Right ventricle myocardium inferior (tissue), 1 donor: ENCODE results near the gene GORASP1. TPM values are rescaled to one million over a fixed set of nuclear protein-coding genes. Genes with fewer than 3 reads are reported as not detected.

Experiments used
- ATAC-seq: fragments of 200-7000 bp; cut with Tn5 transposase; one replicate; pipeline ENCODE4 v1.9.1; 2020; ENCODE audit warnings: mild to moderate bottlenecking, moderate library complexity
- DNase-seq: peaks from one replicate; pipeline ENCODE4 v3.0.0; 2021; ENCODE audit errors: missing footprints
- intact Hi-C: fragments of 100-400 bp; cut with DNase I; formaldehyde crosslinking; loops from one replicate; pipeline ENCODE4 v1.11.0; 2022
- total RNA-seq: library from RNA; stranded (reverse); fragmentation: NEBNext Ultra II Directional; extraction: Animal tissue kit (Norgen Biotek cat#: 25700); gene quantifications from one replicate; pipeline ENCODE4 v1.2.1, GENCODE V29; 2021
- donor health status: DM: no; HTN: yes; CAD: no; lungs with severe emphysema.

Gene GORASP1
- total RNA-seq, 1 donor from 2014 or later: 45.6 TPM

DNA sequence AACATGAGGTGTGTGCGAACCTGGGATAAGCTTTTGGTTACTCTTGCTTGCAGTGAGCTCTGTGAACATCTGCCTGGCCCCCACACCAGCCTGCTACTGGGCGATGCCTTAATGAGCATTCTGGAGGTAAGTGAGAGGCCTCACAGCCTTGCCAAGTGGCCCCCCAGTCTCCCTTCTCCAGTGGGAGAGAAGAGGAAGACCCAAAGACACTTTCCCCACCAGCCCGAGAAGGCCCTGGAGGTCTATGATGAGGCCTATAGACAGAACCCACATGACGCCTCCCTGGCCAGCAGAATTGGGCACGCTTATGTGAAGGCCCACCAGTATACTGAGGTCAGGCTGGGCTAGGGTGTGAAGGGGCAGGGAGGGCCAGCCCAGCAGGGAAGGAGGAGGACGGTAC is 22.6 kb upstream of the GORASP1 start:
- no peak for ATAC-seq
- DNase-seq: no peak
- intact Hi-C loops: no loop called here

- DNase-seq (no peak), ATAC-seq (no peak)
- intact Hi-C loops: loop anchor here (5.0 kb wide), 1 partner anchor 63 kb away; the partner anchor contains the start of gene XIRP1
Observed at GRCh38 chr3:39128951-39129350, 21.5 kb upstream of the GORASP1 start.

DNA sequence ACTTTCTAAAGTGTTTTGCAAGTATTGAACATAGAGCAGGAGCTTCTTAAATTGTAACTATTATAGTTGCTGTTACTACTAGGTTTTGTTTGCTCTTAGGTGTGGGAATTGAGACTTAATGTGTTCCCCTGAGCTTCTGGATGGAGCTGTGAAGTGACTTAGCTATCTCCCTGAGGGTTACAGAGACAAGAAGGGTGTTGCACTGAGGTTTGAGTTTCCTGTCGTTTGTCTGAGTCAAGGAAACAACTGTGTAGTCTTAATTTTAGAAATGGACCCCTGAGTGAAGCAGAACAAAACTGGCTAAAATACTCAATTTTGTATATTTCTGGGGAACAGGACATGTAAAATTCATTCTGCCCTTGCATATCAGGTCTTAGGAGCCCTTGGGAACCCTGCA is 20.5 kb upstream of the GORASP1 start:
- DNase-seq: no peak
- ATAC-seq: no peak
- intact Hi-C loops: loop anchor here (5.0 kb wide), 1 partner anchor 64 kb away; the partner anchor contains the start of gene XIRP1

DNA sequence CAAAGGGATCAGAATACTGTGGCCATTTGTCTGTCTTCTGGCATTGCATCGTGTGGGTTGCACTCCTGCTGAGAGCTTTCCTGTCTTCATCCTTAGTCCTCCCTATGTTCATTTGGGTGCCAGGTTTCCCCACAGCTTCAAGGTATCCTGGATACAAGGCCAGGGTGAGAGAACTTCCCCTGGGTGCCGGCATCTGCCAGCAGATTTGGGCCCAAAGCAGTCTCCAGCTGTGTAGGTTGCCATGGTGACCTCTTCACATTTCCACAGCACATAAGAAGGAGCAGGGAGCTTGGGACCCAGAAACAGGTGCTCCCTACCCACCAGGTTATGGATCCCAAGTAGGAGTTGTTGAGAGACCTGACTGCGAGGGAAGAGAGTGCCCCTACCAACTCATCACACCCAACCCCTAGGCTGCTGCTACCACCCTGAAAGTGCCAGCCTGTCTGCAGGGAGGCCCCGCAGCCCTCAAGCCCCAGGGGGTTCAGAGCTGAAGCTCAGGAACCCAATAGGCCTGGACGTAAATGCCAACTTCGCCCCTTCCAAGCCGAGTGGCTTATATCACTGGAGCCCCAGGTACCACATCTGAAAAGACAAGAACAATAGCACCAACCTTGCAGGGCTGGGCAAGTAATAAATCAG is 20.0 kb upstream of the GORASP1 start:
- intact Hi-C loops: loop anchor here (5.0 kb wide), 1 partner anchor 65 kb away; the partner anchor contains the start of gene XIRP1
- ATAC-seq: no peak
- DNase-seq: no peak

DNA sequence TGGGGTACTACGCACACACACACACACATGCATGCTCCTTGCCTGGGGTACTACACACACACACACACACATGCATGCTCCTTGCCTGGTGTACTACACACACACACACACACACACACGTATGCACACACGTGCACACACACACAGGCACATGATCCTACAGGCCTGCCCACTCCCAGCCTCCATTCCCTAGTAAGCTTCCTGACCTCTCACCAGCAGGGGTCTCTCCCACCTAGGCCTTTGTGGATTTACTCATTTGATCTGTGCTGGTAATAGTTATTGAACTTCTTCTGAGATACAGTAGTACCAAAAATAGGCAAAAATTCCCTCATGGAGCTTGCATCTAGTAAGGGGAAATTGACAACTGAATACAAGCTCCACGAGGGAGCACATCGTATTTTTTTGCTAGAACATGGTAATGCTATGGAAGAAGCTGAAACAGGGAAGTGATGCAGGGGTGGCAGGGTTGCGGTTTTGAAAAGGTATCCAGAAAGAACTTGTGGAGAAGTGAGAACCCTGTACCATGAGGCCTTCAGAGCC is 19.2 kb upstream of the GORASP1 start:
- DNase-seq: no peak
- ATAC-seq: no peak
- intact Hi-C loops: loop anchor here (1.0 to 5.0 kb wide), 3 partner anchors 66 to 166 kb away; partner anchors contain the start of gene XIRP1

DNA sequence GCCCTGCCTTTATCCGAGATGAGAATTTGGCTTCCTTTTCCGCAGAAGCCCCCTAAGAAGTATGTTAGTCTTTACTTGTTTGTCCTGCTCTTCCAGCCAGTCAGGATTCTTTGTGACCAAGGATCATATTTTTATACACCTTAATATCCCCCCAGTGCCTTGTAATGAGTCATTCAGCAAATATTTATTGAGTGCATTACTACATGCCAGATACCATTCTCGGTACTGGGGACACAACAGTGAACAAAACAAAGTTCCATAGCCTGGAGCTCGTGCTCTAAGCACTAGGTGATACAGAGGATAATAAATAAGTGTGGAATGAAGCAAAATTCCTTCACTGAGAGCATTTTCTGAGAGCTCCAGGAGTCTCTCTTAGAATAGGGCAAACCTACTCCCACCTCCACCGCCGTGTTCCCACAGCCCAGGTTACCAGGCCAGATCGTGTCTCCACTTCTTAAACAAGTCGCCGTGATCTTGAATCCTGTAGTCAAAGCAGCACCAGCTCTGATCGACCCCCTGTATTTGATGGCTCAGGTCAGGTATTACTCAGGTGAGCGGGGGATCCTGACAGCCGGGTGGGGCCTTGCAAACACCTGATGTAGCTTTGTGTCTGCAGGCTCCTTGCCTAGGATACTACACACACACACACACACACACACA is 18.5 kb upstream of the GORASP1 start:
- intact Hi-C loops: loop anchor here (1.0 to 5.0 kb wide), 3 partner anchors 66 to 166 kb away; partner anchors contain the start of gene XIRP1
- ATAC-seq: no peak
- DNase-seq: no peak

DNA sequence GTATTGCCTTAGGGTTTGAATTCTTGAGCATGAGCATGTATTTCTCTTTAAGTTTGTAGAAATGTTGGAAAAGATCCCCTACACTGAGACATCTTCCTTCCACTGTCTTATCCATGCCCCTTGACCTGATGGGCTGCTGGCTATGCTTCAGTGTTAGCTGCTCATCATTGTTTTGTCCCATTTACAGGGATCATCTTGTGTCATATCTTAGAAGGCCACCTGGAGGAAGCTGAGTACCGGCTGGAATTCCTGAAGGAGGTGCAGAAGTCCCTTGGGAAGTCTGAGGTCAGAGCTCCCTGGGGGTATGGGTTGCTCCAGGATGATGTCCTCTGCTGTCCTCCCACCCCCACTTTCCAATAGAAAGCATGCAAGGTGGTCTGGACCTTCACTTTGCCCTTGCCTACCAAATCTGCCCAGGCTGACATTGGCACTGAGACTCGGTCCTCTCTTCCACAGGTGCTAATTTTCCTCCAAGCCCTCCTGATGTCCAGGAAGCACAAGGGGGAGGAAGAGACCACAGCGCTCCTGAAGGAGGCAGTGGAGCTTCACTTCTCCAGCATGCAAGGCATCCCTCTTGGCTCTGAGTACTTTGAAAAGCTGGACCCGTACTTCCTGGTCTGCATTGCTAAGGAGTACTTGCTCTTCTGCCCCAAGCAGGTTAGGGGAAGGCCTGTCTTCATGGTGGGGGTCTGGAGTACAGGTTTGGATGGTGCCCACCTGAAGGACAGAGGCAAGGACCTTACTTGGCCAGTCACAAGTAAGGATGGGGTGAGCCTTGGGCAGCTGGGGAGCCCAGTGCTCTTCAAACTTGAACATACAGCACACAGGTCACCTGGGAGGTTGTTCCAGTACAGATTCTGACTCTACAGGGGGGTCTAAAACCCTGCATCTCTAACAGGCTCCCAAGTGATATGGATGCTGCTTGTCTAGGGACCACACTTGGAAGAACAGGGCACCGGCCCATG is 17.7 kb upstream of the GORASP1 start:
- intact Hi-C loops: loop anchor here (5.0 kb wide), 1 partner anchor 67 kb away; the partner anchor contains the start of gene XIRP1
- ATAC-seq: no peak
- DNase-seq: no peak

DNA sequence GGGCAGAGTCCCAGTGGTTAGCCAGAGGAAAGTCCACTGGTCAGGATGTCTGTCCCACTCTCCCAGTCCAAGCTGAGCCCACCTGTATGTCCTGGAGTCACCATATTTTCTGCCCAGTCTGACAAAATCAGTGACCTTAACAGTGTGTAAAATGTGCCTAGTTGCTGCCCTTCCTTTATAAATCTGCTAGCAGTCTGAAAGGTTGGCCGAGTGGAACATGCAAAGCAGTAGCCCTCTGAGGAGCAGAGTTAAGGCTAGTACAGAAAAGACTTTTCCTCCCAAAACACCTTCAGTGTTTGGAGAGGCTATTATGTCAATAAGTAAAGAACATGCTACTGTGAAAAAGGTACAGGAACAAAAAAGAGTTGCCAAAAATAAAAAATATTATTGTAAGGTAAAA is 15.4 kb upstream of the GORASP1 start:
- DNase-seq (no peak), ATAC-seq (no peak)
- intact Hi-C loops: no loop called here

DNA sequence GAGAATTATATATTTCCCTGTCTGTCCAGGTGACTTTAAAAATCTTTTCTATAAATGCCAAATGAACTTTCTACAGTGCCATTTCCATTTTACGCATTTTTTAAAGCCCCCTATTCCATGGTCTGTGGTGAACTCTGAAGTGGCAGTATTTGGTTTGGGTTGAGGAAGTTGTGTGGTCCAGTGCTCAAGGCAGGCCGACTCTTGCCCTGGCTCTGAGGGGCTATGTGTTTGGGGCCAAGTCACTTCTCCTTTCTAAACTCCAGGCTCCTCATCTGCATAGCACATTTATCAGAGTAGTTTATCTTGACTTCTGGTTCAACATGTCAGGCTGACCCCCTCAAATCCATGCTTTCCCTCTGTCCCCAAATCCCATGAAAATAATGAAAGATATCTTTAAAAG is 14.2 kb upstream of the GORASP1 start:
- DNase-seq (no peak), ATAC-seq (no peak)
- intact Hi-C loops: no loop called here

GRCh38 chr3:39118931-39119660 is 11.7 kb upstream of the GORASP1 start:
- ATAC-seq: no peak
- intact Hi-C loops: no loop called here
- no peak for DNase-seq

GRCh38 chr3:39118079-39118478 is 10.7 kb upstream of the GORASP1 start:
- no peak for ATAC-seq
- no peak for DNase-seq
- intact Hi-C loops: no loop called here

- intact Hi-C loops: no loop called here
- ATAC-seq (no peak), DNase-seq (no peak)
Observed at GRCh38 chr3:39115870-39116269, 8.4 kb upstream of the GORASP1 start.

GRCh38 chr3:39114456-39114855 is 7.0 kb upstream of the GORASP1 start:
- DNase-seq: no peak
- intact Hi-C loops: no loop called here
- no peak for ATAC-seq

- ATAC-seq (no peak), DNase-seq (no peak)
- intact Hi-C loops: no loop called here
Observed at GRCh38 chr3:39113291-39113690, 5.9 kb upstream of the GORASP1 start.

- DNase-seq: no peak
- no peak for ATAC-seq
- intact Hi-C loops: no loop called here
Observed at GRCh38 chr3:39112535-39112934, 5.1 kb upstream of the GORASP1 start.

DNA sequence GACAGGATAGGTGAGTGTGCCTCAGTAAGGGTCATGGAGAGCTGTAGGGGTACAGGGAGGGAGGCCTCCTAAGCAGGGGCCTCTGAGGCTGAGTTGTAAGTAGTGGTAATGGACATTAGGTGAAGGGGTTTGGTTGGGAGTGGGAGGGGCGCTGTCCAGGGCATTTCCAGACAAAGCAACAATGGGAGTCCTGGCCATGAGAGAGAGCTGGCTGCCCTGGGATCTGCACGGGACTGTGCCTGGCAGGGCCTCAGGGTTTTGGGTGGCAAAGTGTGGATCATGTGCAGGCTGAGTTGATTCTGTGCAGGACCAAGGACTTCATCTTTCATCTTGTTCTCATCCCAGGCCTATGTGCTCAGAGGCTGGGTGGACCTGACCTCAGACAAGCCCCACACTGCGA is 4.7 kb upstream of the GORASP1 start:
- intact Hi-C loops: no loop called here
- ATAC-seq (no peak), DNase-seq (no peak)

DNA sequence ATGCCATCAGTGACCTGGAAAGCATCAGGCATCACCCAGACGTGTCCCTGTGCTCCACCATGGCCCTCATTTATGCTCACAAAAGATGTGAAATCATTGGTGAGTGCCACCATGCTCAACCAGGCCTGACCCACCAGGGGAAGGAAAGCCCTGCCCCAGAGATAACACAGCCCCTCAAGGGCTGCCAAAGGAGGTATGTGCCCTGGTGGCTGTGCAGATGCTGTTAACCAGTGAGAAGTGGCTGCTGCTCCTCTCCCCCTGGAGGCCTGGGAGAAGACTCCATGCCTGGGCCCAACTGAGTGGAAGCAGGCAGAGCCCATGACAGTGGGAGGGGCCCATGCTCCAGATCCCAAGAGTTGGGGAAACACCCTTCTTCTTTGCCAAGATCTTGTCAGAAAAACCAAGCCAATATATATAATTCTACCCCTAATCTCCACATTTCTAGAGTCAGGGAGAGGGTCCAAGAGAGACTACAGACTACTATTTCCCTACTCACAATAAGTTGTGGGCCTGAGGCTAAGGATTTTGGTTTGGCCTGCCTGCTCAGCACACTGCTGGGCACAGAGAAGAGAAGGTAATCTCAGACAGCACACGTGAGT is 2.7 kb upstream of the GORASP1 start:
- intact Hi-C loops: no loop called here
- DNase-seq (no peak), ATAC-seq (no peak)

GRCh38 chr3:39109086-39109485 is 1.7 kb upstream of the GORASP1 start:
- intact Hi-C loops: loop anchor here (5.0 kb wide), 1 partner anchor 178 kb away; no protein-coding TSS in a partner anchor
- DNase-seq: no peak
- no peak for ATAC-seq
